Sigmoid colon (tissue), 4 donors: ENCODE measurements around the gene TNFSF9.

Experiments used
- CTCF ChIP-seq, 4 experiments: fragments of 450-650 bp in 3 of 4; fragments of 200-600 bp in 1 of 4; IDR thresholded peaks; one replicate each; pipeline ENCODE4 v1.5.1; 2016 to 2019; ENCODE audit warnings: antibody characterized with exemption in 4 of 4, mild to moderate bottlenecking in 3 of 4, moderate library complexity in 2 of 4
- EP300 ChIP-seq, 4 donors: sonication (generic); formaldehyde crosslinking; IDR thresholded peaks; one replicate each; pipeline ENCODE4 v1.6.1; 2017; ENCODE audit warnings: antibody characterized with exemption in 4 of 4
- POLR2A ChIP-seq, 2 donors: fragments of 450-650 bp; IDR thresholded peaks; one replicate each; pipeline ENCODE4 v1.6.1; 2016; ENCODE audit warnings: antibody characterized with exemption in 2 of 2, mild to moderate bottlenecking in 2 of 2, moderate library complexity in 2 of 2
- POLR2AphosphoS5 ChIP-seq, 4 donors: sonication (generic); formaldehyde crosslinking; IDR thresholded peaks; one replicate each; pipeline ENCODE4 v1.6.1; 2017; ENCODE audit warnings: antibody characterized with exemption in 4 of 4

GRCh38 chr19:6484831-6485230, 46.0 kb upstream of the TNFSF9 start:
- TF ChIP-seq CTCF (IDR thresholded peaks at IDR 0.05) (no peak), POLR2A (IDR thresholded peaks at IDR 0.05) (no peak), POLR2AphosphoS5 (IDR thresholded peaks at IDR 0.05) (no peak), EP300 (IDR thresholded peaks at IDR 0.05) (no peak)
